Measurements from ENCODE around the gene SLC7A1. TPM values are rescaled to one million over a fixed set of nuclear protein-coding genes. Genes with fewer than 3 reads are reported as not detected.

The SLC7A1 gene
- total and polyA plus RNA-seq, 2 experiments from 2014 or later = 23.0 to 74.7 TPM

DNA sequence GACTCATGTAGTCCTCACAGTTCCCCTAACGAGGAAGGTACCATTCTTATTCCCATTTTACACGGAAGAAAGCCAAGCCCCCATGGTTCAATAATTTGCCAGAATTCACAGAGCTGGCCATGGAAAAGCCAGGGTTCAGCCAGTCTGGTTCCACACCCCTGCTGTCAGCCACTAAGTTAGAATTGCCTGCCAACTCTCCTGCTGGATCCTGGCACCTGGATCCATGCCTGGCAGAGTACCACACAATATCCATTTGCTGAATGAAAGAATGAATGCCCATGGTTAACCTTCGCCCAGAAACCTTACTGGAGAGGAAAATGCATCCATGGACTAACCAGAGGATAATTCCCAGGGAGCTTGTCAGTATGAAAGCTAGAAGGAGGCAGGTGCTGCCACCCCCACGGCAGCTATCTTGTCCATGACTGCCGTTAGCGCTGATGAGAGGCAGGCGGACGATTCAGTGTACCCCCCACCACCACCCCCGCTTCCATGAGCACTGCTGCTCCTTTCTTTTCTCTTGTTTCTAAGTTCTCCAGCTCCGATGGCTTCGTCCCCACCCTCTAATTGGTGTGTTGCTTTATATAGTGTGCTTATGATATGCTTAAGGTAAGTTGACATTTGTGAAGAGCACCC lies 114.5 kb downstream of the SLC7A1 start:
- Histone ChIP-seq H4K20me1 (replicated peaks; ENCODE audit: insufficient read depth) (no peaks in the 10 kb centered on the region), H2AFZ (no peak overlapping the region), H3K27ac (ENCODE audit: low read depth) (no peak overlapping the region), H3K36me3 (ENCODE audit: insufficient read depth) (no peaks in the 10 kb centered on the region), H3K9me2 (ENCODE audit: insufficient read depth) (no peaks in the 10 kb centered on the region), H3K4me3 (no peak overlapping the region), H3K4me1 (ENCODE audit: insufficient read depth) (peaks cover 11% of the 10 kb centered on the region), H3F3A (replicated peaks; ENCODE audit: low read depth) (no peaks in the 10 kb centered on the region), H3K27me3 (ENCODE audit: insufficient read depth) (no peaks in the 10 kb centered on the region), H3K79me2 (replicated peaks; ENCODE audit: insufficient read depth) (no peaks in the 10 kb centered on the region), H3K4me2 (no peak overlapping the region)
- Mint-ChIP-seq H3K36me3 (ENCODE audit: low read depth) (no peaks in the 10 kb centered on the region), H3K4me1 (peaks cover 18% of the 10 kb centered on the region), H3K4me3 (no peak overlapping the region), H3K27me3 (ENCODE audit: insufficient read depth, low read depth, poor library complexity) (peaks cover 12% of the 10 kb centered on the region), H3K9me3 (no peaks in the 10 kb centered on the region), H3K27ac (no peak overlapping the region)
- DNase-seq (ENCODE audit: low spot score) = no peak
- TF ChIP-seq ZNF114 (CRISPR knock-in tag; IDR thresholded peaks at IDR 0.05) = no peak
- TF ChIP-seq STAT1 (IDR thresholded peaks at IDR 0.05; ENCODE audit: unreplicated experiment) = no peak
- TF ChIP-seq EZH2 (IDR thresholded peaks at IDR 0.05; ENCODE audit: low read depth, unreplicated experiment) = no peak
- TF ChIP-seq POLR2AphosphoS5 (IDR thresholded peaks at IDR 0.05; ENCODE audit: low read depth) = no peak
- no peak for TF ChIP-seq NANOG (IDR thresholded peaks at IDR 0.05; ENCODE audit: borderline replicate concordance)
- no peak for TF ChIP-seq ZNF331 (CRISPR knock-in tag; IDR thresholded peaks at IDR 0.05; ENCODE audit: low read depth)
- TF ChIP-seq CREB1 (CRISPR knock-in tag; IDR thresholded peaks at IDR 0.05; ENCODE audit: low read depth) = no peak
- TF ChIP-seq, protein P1, sequence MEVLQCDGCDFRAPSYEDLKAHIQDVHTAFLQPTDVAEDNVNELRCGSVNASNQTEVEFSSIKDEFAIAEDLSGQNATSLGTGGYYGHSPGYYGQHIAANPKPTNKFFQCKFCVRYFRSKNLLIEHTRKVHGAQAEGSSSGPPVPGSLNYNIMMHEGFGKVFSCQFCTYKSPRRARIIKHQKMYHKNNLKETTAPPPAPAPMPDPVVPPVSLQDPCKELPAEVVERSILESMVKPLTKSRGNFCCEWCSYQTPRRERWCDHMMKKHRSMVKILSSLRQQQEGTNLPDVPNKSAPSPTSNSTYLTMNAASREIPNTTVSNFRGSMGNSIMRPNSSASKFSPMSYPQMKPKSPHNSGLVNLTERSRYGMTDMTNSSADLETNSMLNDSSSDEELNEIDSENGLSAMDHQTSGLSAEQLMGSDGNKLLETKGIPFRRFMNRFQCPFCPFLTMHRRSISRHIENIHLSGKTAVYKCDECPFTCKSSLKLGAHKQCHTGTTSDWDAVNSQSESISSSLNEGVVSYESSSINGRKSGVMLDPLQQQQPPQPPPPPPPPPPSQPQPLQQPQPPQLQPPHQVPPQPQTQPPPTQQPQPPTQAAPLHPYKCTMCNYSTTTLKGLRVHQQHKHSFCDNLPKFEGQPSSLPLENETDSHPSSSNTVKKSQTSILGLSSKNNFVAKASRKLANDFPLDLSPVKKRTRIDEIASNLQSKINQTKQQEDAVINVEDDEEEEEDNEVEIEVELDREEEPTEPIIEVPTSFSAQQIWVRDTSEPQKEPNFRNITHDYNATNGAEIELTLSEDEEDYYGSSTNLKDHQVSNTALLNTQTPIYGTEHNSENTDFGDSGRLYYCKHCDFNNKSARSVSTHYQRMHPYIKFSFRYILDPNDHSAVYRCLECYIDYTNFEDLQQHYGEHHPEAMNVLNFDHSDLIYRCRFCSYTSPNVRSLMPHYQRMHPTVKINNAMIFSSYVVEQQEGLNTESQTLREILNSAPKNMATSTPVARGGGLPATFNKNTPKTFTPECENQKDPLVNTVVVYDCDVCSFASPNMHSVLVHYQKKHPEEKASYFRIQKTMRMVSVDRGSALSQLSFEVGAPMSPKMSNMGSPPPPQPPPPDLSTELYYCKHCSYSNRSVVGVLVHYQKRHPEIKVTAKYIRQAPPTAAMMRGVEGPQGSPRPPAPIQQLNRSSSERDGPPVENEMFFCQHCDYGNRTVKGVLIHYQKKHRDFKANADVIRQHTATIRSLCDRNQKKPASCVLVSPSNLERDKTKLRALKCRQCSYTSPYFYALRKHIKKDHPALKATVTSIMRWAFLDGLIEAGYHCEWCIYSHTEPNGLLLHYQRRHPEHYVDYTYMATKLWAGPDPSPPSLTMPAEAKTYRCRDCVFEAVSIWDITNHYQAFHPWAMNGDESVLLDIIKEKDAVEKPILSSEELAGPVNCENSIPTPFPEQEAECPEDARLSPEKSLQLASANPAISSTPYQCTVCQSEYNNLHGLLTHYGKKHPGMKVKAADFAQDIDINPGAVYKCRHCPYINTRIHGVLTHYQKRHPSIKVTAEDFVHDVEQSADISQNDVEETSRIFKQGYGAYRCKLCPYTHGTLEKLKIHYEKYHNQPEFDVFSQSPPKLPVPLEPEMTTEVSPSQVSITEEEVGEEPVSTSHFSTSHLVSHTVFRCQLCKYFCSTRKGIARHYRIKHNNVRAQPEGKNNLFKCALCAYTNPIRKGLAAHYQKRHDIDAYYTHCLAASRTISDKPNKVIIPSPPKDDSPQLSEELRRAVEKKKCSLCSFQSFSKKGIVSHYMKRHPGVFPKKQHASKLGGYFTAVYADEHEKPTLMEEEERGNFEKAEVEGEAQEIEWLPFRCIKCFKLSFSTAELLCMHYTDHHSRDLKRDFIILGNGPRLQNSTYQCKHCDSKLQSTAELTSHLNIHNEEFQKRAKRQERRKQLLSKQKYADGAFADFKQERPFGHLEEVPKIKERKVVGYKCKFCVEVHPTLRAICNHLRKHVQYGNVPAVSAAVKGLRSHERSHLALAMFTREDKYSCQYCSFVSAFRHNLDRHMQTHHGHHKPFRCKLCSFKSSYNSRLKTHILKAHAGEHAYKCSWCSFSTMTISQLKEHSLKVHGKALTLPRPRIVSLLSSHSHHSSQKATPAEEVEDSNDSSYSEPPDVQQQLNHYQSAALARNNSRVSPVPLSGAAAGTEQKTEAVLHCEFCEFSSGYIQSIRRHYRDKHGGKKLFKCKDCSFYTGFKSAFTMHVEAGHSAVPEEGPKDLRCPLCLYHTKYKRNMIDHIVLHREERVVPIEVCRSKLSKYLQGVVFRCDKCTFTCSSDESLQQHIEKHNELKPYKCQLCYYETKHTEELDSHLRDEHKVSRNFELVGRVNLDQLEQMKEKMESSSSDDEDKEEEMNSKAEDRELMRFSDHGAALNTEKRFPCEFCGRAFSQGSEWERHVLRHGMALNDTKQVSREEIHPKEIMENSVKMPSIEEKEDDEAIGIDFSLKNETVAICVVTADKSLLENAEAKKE (CRISPR knock-in tag; IDR thresholded peaks at IDR 0.05) = no peak
- TF ChIP-seq, protein P2, sequence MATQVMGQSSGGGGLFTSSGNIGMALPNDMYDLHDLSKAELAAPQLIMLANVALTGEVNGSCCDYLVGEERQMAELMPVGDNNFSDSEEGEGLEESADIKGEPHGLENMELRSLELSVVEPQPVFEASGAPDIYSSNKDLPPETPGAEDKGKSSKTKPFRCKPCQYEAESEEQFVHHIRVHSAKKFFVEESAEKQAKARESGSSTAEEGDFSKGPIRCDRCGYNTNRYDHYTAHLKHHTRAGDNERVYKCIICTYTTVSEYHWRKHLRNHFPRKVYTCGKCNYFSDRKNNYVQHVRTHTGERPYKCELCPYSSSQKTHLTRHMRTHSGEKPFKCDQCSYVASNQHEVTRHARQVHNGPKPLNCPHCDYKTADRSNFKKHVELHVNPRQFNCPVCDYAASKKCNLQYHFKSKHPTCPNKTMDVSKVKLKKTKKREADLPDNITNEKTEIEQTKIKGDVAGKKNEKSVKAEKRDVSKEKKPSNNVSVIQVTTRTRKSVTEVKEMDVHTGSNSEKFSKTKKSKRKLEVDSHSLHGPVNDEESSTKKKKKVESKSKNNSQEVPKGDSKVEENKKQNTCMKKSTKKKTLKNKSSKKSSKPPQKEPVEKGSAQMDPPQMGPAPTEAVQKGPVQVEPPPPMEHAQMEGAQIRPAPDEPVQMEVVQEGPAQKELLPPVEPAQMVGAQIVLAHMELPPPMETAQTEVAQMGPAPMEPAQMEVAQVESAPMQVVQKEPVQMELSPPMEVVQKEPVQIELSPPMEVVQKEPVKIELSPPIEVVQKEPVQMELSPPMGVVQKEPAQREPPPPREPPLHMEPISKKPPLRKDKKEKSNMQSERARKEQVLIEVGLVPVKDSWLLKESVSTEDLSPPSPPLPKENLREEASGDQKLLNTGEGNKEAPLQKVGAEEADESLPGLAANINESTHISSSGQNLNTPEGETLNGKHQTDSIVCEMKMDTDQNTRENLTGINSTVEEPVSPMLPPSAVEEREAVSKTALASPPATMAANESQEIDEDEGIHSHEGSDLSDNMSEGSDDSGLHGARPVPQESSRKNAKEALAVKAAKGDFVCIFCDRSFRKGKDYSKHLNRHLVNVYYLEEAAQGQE (IDR thresholded peaks at IDR 0.05; ENCODE audit: unreplicated experiment) = no peak
- TF ChIP-seq, protein P3, sequence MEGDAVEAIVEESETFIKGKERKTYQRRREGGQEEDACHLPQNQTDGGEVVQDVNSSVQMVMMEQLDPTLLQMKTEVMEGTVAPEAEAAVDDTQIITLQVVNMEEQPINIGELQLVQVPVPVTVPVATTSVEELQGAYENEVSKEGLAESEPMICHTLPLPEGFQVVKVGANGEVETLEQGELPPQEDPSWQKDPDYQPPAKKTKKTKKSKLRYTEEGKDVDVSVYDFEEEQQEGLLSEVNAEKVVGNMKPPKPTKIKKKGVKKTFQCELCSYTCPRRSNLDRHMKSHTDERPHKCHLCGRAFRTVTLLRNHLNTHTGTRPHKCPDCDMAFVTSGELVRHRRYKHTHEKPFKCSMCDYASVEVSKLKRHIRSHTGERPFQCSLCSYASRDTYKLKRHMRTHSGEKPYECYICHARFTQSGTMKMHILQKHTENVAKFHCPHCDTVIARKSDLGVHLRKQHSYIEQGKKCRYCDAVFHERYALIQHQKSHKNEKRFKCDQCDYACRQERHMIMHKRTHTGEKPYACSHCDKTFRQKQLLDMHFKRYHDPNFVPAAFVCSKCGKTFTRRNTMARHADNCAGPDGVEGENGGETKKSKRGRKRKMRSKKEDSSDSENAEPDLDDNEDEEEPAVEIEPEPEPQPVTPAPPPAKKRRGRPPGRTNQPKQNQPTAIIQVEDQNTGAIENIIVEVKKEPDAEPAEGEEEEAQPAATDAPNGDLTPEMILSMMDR (conservative IDR thresholded peaks at IDR 0.05; ENCODE audit: low read depth in 2 of 2) = no peak
- no peak for TF ChIP-seq EZH2phosphoT487 (IDR thresholded peaks at IDR 0.05; ENCODE audit: unreplicated experiment)
- TF ChIP-seq JUNB (IDR thresholded peaks at IDR 0.05; ENCODE audit: unreplicated experiment) = no peak
- ATAC-seq = no peak
